ENCODE measurements around the gene XYLT1. TPM values are rescaled to one million over a fixed set of nuclear protein-coding genes. Genes with fewer than 3 reads are reported as not detected.

XYLT1 gene
- total RNA-seq, 1 donor from 2014 or later: 1.6 TPM

- Histone ChIP-seq H3K4me3 (ENCODE audit: low read depth, low read length) (no peak overlapping the region), H3K36me3 (ENCODE audit: control insufficient read depth, insufficient read depth, low read length) (no peaks in the 10 kb centered on the region), H3K27me3 (ENCODE audit: control insufficient read depth, insufficient read depth, low read length) (no peaks in the 10 kb centered on the region)
- TF ChIP-seq CTCF (IDR thresholded peaks at IDR 0.05; ENCODE audit: insufficient read depth, low read length, poor library complexity, severe bottlenecking): no peak
- peak; percentile 14 for DNase-seq (ENCODE audit: low read depth)
Measured at GRCh38 chr16:17275076-17276009, 195.4 kb downstream of the XYLT1 start.

GRCh38 chr16:17273142-17273561 lies 197.6 kb downstream of the XYLT1 start:
- Histone ChIP-seq H3K27me3 (ENCODE audit: control insufficient read depth, insufficient read depth, low read length) (no peaks in the 10 kb centered on the region), H3K4me3 (ENCODE audit: low read depth, low read length) (no peak overlapping the region), H3K36me3 (ENCODE audit: control insufficient read depth, insufficient read depth, low read length) (no peaks in the 10 kb centered on the region)
- peak; percentile 47 for DNase-seq (ENCODE audit: low read depth)
- TF ChIP-seq CTCF (IDR thresholded peaks at IDR 0.05; ENCODE audit: insufficient read depth, low read length, poor library complexity, severe bottlenecking): no peak

- no peaks in the 10 kb centered on the region for H3K36me3 ChIP-seq (ENCODE audit: control insufficient read depth, insufficient read depth, low read length)
- H3K4me3 ChIP-seq (ENCODE audit: low read depth, low read length): no peak overlapping the region
- H3K27me3 ChIP-seq (ENCODE audit: control insufficient read depth, insufficient read depth, low read length): no peaks in the 10 kb centered on the region
- TF ChIP-seq CTCF (IDR thresholded peaks at IDR 0.05; ENCODE audit: insufficient read depth, low read length, poor library complexity, severe bottlenecking): no peak
- DNase-seq (ENCODE audit: low read depth): no peak
Measured at GRCh38 chr16:17272716-17273115, 198.0 kb downstream of the XYLT1 start.

GRCh38 chr16:17271687-17272086 lies 199.1 kb downstream of the XYLT1 start:
- H3K36me3 ChIP-seq (ENCODE audit: control insufficient read depth, insufficient read depth, low read length): no peaks in the 10 kb centered on the region
- no peak for DNase-seq (ENCODE audit: low read depth)
- no peak for TF ChIP-seq CTCF (IDR thresholded peaks at IDR 0.05; ENCODE audit: insufficient read depth, low read length, poor library complexity, severe bottlenecking)
- no peak overlapping the region for H3K4me3 ChIP-seq (ENCODE audit: low read depth, low read length)
- H3K27me3 ChIP-seq (ENCODE audit: control insufficient read depth, insufficient read depth, low read length): no peaks in the 10 kb centered on the region

GRCh38 chr16:17270683-17271109 lies 200.1 kb downstream of the XYLT1 start:
- no peak for DNase-seq (ENCODE audit: low read depth)
- Histone ChIP-seq H3K27me3 (ENCODE audit: control insufficient read depth, insufficient read depth, low read length) (no peaks in the 10 kb centered on the region), H3K4me3 (ENCODE audit: low read depth, low read length) (no peak overlapping the region), H3K36me3 (ENCODE audit: control insufficient read depth, insufficient read depth, low read length) (no peaks in the 10 kb centered on the region)
- TF ChIP-seq CTCF (IDR thresholded peaks at IDR 0.05; ENCODE audit: insufficient read depth, low read length, poor library complexity, severe bottlenecking): no peak
